Parathyroid adenoma (tissue), 2 donors: ENCODE measurements around the gene TMEM255B.

ENCODE experiments used
- H2AFZ ChIP-seq: fragments of 300-600 bp; sonication (generic); one replicate; pipeline ENCODE4 v1.7.0; 2017; ENCODE audit warnings: antibody characterized with exemption, mild to moderate bottlenecking
- H3K27ac ChIP-seq: fragments of 300-600 bp; sonication (generic); one replicate; pipeline ENCODE4 v1.7.0; 2017
- H3K27me3 ChIP-seq: fragments of 300-600 bp; sonication (generic); one replicate; pipeline ENCODE4 v1.7.0; 2017; ENCODE audit warnings: low read length; ENCODE audit not compliant: control insufficient read depth, insufficient read depth
- H3K36me3 ChIP-seq: fragments of 300-600 bp; sonication (generic); one replicate; pipeline ENCODE4 v1.7.0; 2017; ENCODE audit warnings: low read length; ENCODE audit not compliant: control insufficient read depth, insufficient read depth
- H3K4me1 ChIP-seq: fragments of 300-600 bp; sonication (generic); one replicate; pipeline ENCODE4 v1.7.0; 2017; ENCODE audit warnings: control low read depth
- H3K4me2 ChIP-seq: fragments of 300-600 bp; sonication (generic); one replicate; pipeline ENCODE4 v1.7.0; 2017; ENCODE audit warnings: low read length
- H3K4me3 ChIP-seq: fragments of 300-600 bp; sonication (generic); one replicate; pipeline ENCODE4 v1.7.0; 2017; ENCODE audit warnings: low read depth, low read length
- H3K79me2 ChIP-seq: fragments of 300-600 bp; sonication (generic); one replicate; pipeline ENCODE4 v1.7.0; 2017; ENCODE audit warnings: control low read depth
- H3K9ac ChIP-seq: fragments of 300-600 bp; sonication (generic); one replicate; pipeline ENCODE4 v1.7.0; 2017; ENCODE audit warnings: mild to moderate bottlenecking
- H3K9me3 ChIP-seq: fragments of 300-600 bp; sonication (generic); one replicate; pipeline ENCODE4 v1.7.0; 2017; ENCODE audit warnings: low read length; ENCODE audit not compliant: control insufficient read depth
- CTCF ChIP-seq: fragments of 300-600 bp; sonication (generic); IDR thresholded peaks from one replicate; pipeline ENCODE4 v1.7.0; 2017; ENCODE audit warnings: antibody characterized with exemption, mild to moderate bottlenecking
- donor health status: primary hyperparathyroidism.

TMEM255B gene

GRCh38 chr13:113777311-113778260, 18.6 kb downstream of the TMEM255B start:
- Histone ChIP-seq H2AFZ (no peak overlapping the region), H3K79me2 (no peaks in the 10 kb centered on the region), H3K4me3 (no peak overlapping the region), H3K9ac (no peak overlapping the region), H3K27me3 (no peaks in the 10 kb centered on the region), H3K27ac (no peak overlapping the region), H3K4me1 (no peaks in the 10 kb centered on the region), H3K36me3 (no peaks in the 10 kb centered on the region), H3K4me2 (no peak overlapping the region), H3K9me3 (no peaks in the 10 kb centered on the region)
- TF ChIP-seq CTCF: no peak

- H2AFZ ChIP-seq: no peak overlapping the region
- H3K27me3 ChIP-seq: no peaks in the 10 kb centered on the region
- H3K27ac ChIP-seq: no peak overlapping the region
- no peaks in the 10 kb centered on the region for H3K9me3 ChIP-seq
- H3K79me2 ChIP-seq: no peaks in the 10 kb centered on the region
- H3K4me2 ChIP-seq: no peak overlapping the region
- no peaks in the 10 kb centered on the region for H3K36me3 ChIP-seq
- H3K4me3 ChIP-seq: no peak overlapping the region
- no peak for TF ChIP-seq CTCF
- no peak overlapping the region for H3K9ac ChIP-seq
- no peaks in the 10 kb centered on the region for H3K4me1 ChIP-seq
Observed at GRCh38 chr13:113781571-113781970, 22.5 kb downstream of the TMEM255B start.

- no peak overlapping the region for H3K27ac ChIP-seq
Observed at GRCh38 chr13:113782472-113782871, 23.4 kb downstream of the TMEM255B start.

GRCh38 chr13:113783200-113783881, 24.3 kb downstream of the TMEM255B start:
- Histone ChIP-seq H3K9ac (no peak overlapping the region), H3K27ac (no peak overlapping the region), H3K4me3 (no peak overlapping the region), H3K4me1 (no peaks in the 10 kb centered on the region), H2AFZ (no peak overlapping the region), H3K27me3 (no peaks in the 10 kb centered on the region), H3K4me2 (no peak overlapping the region), H3K79me2 (no peaks in the 10 kb centered on the region), H3K9me3 (no peaks in the 10 kb centered on the region), H3K36me3 (no peaks in the 10 kb centered on the region)
- TF ChIP-seq CTCF: no peak

More at GRCh38 chr13:113782472-113782871, 23.4 kb downstream of the TMEM255B start:
- Histone ChIP-seq H3K4me1 (no peaks in the 10 kb centered on the region), H3K9ac (no peak overlapping the region), H2AFZ (no peak overlapping the region), H3K79me2 (no peaks in the 10 kb centered on the region), H3K9me3 (no peaks in the 10 kb centered on the region), H3K4me3 (no peak overlapping the region), H3K27me3 (no peaks in the 10 kb centered on the region), H3K4me2 (no peak overlapping the region), H3K36me3 (no peaks in the 10 kb centered on the region)
- TF ChIP-seq CTCF: no peak
